HG03025 (cell line): ENCODE data around the gene GNAI1.

ENCODE experiments used
- ATAC-seq: cut with Tn5 transposase; IDR thresholded peaks from one replicate; pipeline ENCODE4 v1.9.1; 2021; ENCODE audit warnings: mild to moderate bottlenecking, moderate library complexity; ENCODE audit not compliant: unreplicated experiment, low FRiP score

GNAI1 gene

GRCh38 chr7:80131675-80132435 lies 2.8 kb upstream of the GNAI1 start:
- no peak for ATAC-seq

DNA sequence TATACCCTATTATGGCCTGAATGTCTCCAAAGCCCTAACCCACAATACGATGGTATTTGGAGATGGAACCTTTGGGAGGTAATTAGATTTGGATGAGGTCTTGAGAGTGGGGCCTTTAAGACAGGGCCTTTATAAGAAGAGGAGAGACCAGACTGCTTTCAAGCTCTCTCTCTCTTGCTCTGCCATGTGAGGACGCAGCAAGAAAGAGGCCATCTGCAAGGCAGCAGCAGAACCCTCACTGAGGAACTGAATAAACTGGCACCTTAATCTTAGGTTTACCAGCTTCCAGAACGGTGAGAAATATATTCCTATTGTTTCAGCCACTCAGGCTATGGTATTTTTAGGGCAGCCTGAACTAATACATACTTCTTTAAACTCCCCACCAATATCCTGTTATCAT lies 2.0 kb upstream of the GNAI1 start:
- ATAC-seq = no peak

DNA sequence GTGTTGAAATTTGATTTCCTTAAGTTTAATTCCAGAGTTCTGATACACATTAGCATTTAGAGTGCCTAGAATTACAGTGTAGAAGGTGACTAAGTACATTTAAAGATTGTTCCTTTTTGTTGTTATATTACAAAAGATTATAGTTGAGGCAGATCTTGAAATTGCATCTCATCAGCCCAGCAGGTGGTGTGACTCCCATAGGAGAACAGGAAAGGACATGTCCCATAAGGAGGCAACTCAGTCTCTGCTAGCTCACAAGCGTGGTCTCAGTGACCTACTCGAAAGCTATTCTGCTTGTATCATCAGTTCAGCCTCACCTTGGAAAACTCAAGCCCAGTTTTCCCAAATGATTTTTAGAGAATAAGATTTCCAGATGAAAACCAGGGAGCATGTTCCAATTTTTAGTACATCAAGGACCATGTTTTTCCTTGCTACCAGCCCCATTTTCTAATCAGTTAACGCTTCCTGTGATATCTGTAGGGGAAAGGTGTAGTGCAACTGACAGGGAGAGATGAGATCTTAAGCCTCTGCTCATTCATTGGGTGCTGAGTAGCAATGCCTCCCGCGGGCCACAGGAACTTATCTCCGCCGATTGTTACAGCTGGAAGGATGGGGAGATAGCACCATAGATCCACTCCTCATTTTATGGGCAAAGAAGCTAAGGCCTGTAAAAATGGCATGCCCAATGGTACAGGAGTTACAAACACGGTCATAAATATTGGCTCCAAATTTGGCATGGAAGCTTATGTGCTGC lies 1.1 kb upstream of the GNAI1 start:
- no peak for ATAC-seq

- no peak for ATAC-seq
Measured at GRCh38 chr7:80134115-80134535, 506 bp upstream of the GNAI1 start.

DNA sequence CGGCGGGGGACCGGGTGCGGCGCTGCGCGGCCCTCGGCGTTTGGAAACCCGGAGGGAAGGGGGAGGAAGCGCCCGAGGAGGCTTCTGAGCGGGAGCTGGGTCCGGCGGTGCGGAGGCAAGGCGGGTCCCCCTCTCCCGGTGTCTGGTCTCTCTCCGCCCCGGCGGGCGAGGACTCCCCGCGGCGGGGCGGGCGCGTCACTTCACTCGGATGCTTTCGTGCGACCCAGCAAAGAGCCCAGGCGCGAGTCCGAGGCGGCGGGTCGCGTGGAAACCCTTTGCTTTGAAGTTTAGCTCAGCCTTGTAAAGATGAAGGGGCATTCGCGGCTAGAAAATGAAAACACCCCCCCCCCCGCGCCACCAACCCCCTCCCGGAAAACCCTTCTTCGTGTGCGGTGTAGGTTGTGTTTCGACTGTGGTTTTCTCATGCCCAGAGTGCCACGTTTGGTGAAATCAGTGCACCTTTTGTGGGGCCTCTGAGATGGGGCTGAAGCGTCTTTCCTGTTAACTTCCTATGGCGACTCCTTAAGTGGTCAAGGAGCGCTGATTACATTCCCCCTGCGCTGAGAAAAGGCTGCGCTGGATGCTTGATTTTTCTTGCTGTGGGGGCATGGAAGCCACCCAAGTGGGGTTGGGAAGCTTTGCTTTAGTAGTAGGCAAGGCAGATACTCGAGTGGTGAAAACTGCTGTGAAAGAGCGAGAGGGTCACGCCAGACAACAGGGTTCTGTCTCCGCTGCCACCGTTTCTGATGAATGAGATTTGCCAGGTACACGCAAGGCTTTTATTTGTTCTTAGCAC lies 876 bp downstream of the GNAI1 start:
- ATAC-seq = no peak

DNA sequence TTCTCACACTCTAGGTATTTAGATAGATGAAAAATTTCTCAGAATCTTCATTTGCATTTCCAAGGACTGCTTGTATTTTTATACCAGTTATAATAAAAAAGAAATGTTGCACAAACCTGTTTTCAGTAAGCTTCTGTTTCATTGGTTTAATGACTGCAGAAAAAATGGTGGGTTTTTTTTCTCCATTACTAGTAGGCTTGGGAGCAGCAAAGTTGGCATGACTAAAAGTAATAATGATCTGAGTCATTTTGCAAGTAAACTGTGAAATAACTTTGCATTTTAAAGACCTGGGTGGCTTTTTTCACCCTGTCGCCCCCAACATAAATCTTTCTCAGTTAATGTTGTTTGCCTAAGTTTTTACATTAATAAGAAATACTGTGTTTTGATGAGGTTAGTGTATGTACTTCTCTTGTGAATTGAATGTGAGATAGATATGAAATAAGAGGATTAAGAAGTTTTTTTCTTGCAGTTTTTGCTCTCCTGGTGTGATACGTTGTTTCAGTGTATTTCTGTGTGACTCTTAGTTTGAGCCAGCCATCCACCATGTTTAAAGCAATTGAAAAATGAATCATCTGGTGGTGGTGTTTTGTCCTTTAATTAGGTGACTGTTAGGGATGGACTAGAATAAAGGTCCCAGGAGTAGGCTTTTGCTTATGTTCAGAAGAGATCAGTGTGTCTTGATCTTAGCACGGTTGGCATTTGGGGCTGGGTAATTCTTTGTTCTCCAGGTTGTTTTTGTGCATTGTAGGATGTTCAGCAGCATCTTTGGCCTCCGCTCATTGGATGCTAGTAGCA lies 1.8 kb downstream of the GNAI1 start:
- ATAC-seq = no peak

GRCh38 chr7:80137410-80137809 lies 2.8 kb downstream of the GNAI1 start:
- no peak for ATAC-seq

- no peak for ATAC-seq
Measured at GRCh38 chr7:80139236-80139635, 4.6 kb downstream of the GNAI1 start.

DNA sequence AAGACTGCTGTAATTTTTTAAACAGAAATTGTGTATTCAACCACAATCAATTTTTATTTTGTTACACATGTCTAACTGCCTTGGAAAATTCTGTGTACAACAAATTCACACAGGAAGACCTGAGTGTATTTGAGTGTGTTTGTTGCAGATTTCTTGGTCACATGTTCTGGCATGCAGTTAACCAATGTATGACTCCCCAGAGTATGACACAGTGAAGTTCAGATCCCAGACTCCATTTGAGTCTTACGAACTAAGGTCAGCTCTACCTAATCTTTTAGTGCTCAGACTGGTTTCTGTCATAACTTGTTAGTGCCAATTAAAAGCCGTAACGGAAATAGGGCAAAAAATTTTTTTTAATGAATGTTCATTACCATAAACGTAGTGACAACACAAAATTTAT lies 5.8 kb downstream of the GNAI1 start:
- no peak for ATAC-seq

GRCh38 chr7:80141376-80141775 lies 6.7 kb downstream of the GNAI1 start:
- ATAC-seq = no peak

DNA sequence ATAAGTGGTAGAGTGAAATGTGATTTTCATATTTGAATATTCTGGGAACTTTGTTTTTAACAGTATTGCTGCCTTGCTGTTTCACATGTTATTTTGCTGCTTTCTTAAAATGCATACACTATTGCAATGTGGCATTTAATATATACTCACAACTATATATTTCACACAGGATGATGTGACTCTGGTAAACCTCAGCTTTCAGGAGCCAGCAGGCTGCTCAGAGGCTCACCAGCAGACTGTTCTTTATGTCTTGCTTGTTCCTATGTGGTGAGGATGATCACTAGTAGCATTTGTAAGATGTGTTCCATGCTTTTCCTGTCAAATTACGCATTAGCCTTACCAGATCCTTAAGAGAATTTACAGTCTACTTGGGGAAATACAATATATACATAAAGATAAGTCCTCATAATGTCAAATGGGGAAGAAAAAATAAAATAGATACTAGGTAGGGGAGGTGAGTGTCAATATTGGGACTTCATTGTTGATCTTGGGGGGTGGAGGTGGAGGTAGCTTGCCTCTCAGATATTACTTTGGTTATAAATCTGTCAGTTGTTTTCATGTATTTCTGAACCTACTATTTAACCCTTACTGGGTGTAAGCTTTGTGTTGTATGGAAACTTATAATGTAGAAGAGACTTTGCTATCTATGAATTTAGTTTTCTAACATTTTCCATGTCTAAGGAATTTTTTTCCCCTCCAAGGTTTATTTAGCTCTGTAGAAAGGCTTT lies 8.4 kb downstream of the GNAI1 start:
- no peak for ATAC-seq

DNA sequence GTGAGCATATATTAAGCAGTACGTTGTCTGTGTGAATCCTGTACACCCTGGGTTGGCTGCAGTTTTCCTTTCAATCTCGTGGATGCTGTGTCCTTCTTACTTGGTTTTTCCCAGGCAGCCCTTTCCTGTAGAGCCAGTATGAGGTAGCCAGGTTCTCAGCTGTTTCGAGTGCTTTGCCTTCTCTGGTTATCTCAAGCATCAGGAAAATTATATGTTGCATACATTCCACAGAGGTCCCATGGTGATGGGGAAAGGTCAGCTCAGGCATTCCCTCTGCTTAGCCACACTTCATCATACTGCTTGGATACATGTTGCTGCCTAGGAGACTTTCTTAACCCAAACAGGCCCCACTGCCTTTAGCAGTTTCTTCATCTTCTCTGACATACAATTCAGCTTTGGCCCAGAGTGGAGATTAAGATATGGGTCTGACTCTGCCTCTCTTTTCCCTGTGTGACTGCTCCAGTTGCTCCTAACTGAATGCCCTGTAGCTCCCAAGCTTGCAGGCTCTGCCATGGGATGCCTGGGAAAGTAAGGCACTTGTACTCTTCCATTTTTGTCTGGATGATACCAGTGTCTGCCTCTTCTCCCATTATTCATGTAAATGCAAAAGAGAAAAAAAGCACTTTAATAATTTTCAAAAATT lies 11.3 kb downstream of the GNAI1 start:
- no peak for ATAC-seq

DNA sequence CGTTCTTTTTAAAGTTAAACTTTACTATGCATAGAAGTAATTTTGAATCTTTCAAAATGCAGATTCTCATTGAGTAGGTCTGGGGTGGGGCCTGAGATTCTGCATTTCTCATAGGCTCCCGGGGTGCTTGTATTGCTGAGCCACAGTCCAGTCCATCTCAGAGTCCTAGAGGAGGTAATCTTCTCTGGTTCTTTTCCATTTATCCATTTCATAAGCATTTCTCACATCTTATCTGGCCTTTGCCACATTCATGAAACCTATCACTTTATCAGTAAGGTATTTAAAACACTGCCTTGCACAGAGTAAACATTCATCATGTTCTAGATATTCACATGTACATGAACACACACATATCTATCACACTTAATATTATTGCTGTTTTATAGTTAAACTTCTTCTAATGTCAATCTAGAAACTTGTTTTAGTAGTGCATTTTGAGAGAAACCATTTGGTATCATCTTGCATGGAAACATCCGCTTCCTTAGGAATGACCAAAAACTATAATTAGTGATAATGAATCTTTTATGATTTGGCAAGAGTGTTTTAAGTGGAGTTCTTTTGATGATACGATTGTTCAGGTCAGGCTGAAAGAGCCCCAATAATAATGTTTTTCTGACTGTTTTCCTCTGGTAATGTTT lies 12.0 kb downstream of the GNAI1 start:
- no peak for ATAC-seq

DNA sequence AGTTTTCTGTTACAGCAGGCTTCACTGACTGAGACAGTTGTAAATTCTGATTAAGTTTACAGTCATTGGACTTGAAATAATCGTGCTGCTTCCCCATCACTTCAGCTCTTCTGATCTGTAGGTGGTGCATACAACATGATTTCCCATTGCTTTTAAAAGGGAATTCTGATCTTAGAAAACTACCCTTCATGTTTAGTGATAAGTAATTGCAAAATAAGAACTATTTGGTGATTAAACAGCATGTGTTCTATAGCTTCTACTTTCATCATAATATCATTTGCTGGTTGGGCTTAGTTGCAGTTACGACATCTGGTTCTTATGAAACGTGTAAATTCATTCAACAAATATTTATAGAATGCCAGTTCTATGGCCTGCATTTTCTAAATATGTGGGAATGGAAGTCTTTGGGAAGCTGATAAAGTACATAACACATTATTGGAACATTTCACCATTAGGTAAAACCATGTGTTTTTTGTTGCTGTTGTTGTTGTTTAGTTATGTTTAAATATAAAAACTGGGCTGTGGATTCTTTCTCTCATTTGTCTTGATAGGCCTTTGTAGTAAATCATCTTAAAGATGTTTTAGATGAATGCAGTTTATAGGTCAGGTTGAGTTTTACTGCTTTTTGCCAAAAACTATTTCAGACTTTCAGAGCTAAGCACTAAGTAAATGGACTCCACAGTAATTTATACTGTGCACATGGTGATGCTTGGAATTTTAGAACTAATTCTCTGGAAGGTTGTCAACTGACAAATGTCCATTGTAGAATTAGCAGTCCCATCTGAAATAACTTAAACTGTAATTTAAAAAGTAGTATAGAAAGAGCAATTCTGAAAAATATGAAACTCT lies 13.1 kb downstream of the GNAI1 start:
- ATAC-seq = no peak

DNA sequence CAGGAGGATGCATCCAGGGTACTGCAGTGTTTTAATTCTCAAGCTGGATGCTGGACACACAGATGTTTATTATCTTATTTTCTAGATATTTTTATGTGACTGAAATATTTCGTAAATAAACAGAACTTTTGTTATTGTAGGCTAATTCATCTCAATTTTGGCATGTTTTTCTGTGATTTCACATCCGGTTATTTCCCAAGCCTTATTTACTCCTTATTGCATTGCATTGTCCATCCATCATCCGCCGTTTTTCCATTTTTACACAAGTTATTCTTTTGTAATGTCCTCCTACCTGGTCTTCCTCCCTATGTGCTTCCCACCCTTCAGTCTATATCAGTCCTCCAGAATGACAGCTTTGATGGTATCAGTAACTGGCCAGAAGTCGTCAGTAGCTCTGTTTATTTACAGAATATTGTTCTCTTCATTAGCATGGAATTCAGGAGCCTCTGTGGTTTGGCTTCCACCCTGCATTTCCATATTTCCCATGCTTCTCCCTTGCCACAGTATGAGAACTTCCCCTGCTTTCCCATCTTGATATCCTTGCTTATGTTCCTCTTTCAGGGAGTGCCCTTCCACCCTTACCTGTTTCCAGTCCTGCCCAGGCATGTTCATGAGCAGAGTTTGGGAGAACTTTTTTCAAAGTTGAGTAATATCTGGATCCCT lies 16.1 kb downstream of the GNAI1 start:
- ATAC-seq = no peak

DNA sequence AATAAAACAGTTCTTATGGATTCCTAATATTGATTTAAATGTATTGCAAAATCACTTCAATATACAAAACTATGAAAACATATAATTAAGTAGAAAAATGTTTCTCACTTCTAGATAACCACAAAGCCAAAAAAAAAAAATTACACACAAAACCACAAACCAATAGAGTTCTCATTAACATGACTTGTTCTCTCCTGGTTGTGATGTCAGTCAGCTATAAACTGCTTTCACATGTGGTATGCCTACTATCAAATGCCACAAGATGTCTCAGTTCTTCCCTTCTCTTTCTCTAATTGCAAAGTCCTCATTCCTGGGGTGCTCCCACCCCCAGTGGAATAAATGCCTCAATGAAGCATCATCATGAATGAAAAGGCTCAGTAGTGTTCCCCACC lies 16.6 kb downstream of the GNAI1 start:
- ATAC-seq = no peak

GRCh38 chr7:80153446-80153845 lies 18.8 kb downstream of the GNAI1 start:
- no peak for ATAC-seq
